ENCODE measurements around the gene GPR83.
"Not testable (repeated sequence)": the region's sequence is repeated elsewhere in the genome, so short reads cannot be mapped to it uniquely, and the experiment has no call there.

Gene GPR83

DNA sequence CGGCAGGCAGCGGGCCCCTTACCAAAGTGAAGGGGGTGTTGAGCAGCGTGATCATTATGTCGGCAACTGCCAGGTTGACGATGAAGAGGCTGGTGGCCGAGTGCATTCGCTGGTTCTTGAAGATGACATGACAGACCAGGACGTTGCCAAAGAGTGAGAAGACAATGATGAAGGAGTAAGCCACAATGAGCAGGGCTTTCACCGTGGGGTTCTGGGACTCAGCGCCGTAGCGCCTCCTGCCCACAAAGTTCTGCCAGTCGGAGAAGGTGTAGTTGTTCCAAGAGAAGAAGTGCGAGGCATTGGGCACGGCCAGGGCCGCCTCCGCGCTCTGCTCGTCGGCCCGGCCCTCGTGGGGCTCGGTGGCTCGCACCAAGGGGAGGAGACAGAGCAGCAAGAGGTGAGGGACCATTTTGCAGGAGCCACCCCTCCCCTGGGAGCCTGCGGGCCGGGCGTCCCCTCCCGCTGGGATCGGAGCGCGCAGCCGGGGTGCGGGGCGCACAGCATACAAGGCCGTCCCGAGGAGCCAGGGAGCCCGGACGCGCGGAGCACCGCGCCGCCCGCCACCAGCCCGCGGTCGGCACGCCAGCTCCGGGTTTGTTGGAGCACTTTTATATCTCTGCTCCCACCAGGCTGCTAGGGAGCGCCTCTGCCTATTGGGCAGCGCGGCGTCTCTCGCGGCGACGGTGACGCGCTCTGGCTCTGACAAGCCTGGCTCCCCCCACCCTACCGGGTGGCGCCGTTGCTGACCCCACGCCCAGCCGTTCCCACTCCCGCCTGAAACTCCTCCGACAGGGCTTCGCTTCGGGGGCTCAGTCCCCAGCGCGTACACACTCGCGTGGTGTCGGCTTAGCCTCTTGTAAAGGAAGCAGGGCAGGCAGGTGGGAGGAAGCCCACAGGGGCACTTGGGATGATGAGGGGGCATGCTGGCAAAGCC lies at the start of gene GPR83:
Gene GPR83 (minus strand): TSS at position 581 of the 934 bp plus-strand sequence. CDS start 172 bp downstream, at position 409.
- DNase-seq, result no peak

DNA sequence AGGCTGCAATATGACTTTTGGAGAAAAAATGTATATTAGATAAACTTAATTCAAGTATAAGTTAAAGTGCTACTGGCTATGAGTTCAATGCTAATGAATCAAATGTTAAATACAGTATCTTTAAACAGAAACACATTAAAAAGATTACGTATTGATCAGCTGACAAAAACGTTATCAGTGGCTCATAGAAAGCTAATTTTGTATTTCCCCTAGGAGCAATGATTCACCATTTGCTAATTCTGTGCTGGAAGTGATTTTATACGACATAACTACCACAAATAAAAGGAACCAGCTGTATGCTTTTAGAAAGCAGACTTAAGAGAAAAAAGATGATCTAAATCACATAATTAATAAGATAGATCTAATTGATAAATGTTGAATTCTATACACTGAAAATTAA lies 48.8 kb upstream of the GPR83 start:
- DNase-seq, result no peak

DNA sequence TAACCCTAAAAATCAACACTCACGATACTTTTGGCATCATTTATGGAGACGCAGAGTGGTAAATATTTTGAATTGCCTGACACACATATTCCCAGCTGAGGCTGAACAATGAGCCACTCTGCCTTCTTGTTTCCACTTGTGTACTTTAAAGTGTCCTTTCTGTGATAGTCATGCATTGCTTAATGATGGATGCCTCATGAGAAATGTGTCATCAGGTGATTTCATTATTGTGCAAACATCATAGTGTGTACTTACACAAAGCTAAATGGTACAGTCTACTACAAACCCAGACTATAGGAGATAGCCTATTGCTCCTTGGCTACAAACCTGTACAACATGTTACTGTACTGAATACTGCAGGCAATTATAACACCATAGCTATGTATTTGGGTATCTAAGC lies 48.2 kb upstream of the GPR83 start:
- no peak for DNase-seq

DNA sequence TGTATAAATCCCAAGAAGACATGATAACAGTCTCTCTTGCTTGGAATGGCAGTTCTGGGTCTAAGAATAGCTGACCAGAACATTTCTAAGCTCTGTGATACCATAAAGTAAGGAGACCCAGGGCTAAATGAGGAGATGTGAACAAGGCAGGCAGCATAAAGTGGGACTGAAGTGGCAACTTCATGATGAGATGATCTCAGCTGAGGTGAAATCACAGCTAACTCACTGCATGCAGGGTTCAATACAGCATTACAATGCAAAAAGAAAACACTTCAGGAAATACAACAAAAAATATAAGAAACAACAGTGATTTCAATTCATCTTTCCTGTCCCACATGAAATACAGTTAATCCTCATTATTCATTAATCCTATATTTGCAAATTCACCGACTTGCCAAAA lies 47.8 kb upstream of the GPR83 start:
- no peak for DNase-seq

DNA sequence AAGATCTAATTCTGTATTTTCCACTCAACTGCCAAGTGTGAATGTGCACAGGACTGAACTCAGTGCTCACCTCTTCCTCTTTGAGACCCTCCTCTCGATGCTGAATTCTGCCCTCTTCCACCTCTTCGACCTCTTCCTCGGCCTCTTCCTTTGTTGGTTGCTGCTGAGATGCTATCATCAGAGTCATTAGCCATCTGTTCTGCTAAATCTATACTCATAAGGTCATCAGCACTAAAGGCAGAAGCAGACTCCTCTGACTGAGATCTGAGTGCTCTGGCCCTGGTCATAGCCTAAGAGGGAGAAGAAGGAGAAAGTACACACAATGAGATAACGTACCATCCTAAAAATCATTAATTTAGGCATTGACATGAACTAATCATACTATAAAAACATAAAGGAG lies 45.9 kb upstream of the GPR83 start:
- no peak for DNase-seq

DNA sequence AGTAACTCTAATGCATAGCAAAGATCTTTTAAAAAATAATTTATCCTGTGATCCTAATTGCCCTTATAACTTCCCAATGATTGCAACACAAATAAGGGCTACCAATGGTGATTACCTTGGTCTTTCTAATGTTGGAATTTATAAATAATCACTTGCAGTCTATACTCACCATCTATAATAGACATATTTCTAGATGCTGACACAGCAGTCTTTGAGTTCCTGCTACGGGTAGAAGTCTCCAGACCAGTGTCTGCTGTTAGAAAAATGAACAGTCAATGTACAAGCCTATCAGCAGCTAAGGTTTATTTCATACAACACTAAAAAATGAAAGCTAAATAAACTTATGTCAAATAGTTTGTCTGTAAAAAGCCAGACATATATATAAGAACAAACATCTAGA lies 44.4 kb upstream of the GPR83 start:
- no peak for DNase-seq

DNA sequence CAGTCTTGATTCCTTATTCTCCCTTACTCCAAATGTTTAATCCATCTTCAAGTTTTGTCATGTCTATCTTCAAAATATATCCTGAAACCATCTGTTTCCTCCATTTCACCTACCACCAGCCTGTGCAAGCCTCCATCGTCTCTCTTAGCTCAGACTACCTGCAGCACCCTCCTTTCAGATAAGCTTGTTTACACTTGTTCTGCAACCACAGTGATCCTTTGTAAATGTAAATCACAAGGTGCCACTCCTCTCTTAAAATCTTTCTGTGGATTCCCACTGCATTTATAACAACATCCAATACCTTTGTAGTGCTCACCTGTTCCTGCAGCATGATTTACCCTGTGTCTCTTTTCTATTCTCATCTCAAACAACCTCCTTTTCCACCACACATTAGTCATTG lies 31.8 kb upstream of the GPR83 start:
- DNase-seq, result no peak

DNA sequence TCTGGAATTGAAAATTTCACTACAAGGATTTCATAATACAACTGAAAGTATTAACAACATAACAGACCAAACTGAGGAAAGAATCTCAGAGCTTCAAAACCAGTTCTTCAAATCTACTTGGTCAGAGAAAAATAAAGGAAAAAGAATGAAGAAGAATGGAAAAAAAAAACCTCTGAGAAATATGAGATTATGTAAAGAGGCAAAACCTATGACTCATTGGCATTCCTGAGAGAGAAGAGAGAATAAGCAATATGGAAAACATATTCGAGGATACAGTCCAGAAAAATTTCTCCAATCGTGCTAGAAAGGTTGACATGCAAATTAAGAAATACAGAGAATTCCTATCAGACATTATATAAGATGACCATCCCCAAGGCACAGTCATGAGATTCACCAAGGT lies 23.4 kb upstream of the GPR83 start:
- no peak for DNase-seq

DNA sequence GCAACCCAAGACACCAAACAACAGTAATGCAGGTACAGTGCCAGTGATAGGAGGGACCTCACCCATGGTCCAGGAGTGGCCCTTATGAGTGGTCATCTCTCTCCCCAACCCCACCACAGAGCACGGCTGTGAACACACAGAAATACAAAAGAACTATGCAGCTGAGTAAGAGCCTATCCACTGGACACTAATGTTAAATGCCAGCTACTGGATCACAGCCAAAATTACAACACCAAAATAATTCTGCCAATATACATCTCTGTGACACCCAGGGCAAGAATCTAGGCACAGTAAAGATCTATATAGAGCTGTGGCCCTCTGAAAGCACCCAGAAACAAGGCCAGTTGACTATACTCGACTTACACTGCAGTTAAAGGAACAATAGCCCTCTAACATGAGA lies 22.8 kb upstream of the GPR83 start:
- DNase-seq, result no peak

DNA sequence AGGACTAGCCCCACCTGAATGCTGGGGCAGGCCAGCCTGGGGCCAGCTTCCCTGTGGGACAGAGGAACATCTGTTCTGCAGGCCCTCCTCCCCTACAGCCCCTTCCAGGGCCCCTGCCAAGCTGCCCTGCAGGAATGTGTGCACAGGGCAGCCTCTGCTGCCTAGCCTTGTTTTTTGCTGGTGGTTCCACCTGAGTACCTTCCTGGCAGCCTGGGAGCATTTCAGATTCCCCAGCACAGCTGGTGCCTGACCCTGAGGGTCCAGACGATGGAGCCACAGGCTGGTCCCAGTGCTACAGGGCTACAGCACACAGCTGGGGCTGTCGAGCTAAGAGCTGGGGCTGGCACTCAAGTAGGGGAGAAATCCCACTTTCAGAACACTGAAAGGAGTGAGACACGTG lies 22.3 kb upstream of the GPR83 start:
- no peak for DNase-seq

DNA sequence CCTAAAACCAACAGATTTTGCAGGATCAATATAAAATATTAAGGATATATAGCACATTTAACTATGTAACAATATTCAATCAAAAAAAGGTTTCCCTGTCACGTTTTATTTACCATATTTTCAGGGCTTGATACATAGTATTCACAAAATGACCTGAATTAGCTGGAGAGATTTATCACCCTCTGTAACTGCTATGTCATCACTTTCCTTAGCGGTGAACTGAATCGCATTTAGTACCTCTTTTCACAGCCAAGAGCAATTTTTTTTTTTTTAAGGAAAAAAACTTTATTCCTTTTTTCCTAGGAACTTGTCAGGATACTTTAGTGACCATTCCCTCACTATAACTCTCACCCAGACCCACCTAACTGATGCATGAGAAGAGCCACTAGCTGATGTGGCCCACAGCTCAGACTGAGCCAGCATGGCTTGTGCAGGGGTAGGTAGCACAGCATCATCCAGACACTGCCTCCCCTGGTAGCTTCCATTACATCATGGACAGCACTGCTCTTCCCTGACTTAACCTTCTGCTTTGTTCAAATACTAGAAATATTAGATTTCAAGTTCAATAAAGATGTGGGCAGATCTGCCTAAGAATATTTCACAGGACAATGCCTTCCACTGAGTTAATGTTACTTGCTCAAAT lies 17.0 kb upstream of the GPR83 start:
- no peak for DNase-seq

DNA sequence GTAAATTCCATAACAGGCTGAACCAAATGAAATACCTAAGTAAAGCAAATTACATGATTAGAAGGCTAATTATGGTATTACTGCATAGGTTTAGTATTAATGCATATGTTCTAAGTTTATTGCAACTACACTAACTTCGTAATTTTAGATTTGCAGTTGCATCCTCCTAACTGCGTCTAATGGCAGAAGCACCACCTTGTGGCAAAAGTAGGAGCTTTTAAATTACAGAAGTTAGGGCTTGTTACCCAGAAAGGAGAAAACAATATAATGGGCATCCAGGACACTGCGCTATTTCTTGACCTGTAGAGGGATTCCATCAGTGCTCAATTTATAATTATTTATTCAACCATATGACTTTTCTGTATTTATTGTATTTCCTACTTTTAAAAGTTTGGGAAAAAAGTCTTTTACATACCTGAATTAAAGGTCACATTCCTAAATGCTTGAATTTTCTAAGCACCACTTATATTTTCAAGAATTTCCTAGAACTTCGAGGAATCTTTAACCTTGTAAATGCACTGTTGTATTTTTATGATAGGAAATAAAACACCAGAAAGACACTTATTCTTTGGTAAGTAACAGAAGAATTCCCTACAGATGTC lies 16.3 kb upstream of the GPR83 start:
- no peak for DNase-seq

DNA sequence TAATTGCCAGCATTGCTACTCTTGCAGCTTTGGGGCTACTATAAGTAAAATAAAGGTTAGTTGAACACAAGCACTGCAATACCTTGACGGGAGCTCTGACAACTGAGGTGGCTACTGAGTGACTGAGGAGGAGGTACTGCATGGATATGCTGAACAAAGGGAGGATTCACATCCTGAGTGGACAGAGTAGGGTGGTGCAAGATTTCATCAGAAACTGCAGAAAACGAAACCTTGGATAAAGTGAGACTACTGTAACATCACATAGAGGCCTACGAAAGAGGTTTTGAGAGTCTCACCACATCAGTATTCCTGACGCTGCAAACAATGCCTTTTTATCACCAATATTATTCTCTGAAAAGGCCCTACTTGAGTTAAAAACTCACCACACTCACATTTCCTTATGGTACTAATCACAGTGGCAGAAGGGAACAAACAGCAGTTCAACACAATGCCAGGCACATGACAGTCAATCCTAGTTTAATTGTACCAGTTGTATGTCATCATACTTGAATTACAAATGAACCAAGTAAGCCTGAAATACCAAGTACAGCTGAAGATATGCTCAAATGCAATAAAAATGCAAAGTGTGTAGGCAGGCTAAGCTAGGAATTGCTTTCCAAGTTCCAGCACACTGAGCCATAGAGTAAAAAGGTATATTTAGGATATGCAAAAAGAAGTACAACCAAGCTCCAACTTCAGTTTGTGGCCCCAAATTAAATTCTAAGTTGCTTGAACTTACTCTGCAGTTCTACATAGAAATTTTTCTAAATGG lies 4.0 kb upstream of the GPR83 start:
- DNase-seq, result no peak

DNA sequence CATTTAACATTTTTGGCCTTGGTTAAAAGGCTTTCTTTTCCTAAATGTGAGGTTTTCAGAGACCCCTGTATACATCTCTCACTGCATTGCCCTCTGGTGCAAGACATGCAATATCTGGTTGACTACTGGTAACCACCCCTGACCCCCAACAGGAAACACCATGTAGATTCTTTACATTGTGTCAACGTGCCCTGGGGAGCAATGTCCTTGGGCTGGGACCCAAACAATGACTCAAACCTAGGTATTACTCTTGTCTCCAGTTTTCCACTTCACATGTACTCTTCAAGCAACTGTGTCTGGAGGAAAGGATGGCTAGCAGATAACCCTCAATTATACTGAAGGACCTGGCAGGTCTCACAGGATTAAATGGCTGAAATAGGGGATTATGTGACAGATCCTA lies 1.1 kb upstream of the GPR83 start:
- no peak for DNase-seq

DNA sequence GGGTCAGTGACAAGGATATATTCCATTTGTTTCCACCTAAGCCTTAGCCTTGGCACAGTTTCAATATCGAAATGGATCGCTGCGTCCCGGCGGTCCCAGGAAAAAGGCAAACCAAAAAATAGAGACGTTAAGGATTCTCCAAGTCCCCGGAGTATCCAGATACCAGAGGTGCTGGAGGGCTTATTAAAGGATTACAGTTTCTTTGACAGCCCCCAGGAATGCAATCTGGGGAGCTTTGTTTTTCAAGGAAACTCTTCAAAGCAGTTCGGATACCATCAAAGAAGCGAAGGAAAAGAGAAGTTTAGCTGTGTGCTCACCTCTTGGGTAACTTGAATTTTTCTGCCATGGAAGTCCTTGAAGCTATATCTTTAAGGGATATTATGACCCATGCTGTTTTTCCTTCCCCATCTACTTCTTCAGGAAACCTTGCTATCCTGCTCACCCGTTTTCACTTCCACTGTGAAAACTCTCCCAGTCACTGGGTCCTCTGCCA lies 600 bp upstream of the GPR83 start:
- no peak for DNase-seq

DNA sequence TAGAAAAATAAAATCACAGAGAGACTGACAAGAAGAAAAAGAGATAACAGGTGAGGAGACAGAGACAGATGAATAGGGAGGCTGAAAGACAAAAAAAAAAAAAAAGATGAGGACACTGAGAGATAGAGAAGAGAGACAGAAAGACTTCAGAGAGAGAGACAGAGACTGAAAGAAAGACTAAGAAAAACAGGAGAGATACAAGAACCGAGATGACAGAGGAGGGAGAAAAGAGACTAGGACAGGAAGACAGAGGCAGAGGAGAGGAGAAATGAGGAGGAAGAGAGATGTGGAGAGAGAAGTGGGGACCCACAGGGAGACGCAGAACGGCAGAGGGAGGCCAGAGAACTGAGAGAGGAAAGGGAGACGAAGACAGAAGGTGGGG lies 771 bp downstream of the GPR83 start:
- DNase-seq, result no peak

DNA sequence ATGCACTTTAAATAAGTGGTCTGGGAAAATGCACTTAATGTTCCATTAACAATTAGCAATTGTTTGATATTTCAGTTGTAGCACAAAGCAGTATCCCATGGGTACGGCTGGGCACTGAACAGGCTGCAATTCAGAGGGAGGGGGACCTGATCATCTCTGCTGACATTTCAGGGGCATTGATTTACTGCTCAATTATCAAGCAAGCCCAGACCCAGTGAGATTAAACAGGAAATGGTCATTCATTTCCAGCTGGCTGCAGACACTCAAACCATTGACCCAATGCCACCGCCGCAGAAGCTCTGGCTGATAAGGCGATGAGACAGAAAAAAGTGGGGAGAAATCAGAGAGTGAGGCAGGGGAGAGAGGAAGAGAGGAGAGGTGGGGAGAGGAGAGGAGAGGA lies 1.2 kb downstream of the GPR83 start:
- DNase-seq, result no peak

DNA sequence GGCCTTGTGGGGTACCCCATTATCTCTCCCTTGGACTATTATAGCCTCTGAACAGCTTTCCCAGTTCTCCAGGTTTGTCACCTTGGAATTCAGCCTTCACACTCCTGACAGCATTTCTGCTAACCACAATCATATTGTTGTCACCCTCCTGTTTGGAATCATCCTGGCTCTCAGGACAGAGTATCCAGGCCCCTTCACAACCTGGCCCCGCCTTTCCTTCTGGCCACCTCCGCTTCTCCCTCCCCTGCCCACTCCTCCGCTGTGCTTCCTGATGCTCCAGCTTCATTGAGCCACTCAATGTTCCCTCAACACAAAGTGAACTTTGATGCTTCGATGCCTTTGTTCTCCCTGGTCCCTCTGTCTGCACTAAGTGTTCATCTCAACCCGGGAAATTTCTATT lies 3.1 kb downstream of the GPR83 start:
- no peak for DNase-seq

DNA sequence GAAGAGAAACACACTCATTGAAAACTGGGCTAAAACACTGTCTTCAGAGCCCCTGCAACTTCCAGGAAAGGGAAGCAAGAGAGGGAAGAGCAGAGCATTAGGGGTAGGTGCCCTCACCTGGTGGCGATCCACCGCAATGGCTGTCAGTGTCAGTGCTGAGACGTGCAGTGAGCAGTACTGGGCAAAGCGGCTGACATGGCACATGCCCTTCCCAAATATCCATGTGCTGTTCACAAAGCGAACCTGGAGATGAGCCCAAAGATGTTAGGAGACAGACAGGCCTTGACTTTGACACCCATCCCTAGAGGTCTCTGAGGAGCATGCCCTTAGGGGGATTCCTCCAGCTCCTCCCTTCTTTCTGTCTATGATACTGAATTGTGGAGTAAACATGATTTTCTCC lies 4.9 kb downstream of the GPR83 start:
- no peak for DNase-seq

DNA sequence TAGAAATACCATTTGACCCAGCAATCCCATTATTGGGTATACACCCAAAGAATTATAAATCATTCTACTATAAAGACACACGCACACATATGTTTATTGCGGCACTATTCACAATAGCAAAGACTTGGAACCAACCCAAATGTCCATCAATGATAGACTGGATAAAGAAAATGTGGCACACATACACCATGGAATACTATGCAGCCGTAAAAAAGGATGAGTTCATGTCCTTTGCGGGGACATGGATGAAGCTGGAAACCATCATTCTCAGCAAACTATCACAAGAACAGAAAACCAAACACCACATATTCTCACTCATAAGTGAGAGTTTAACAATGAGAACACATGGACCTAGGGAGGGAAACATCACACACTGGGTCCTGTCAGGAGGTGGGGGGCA lies 9.3 kb downstream of the GPR83 start:
- not testable (repeated sequence) for DNase-seq

DNA sequence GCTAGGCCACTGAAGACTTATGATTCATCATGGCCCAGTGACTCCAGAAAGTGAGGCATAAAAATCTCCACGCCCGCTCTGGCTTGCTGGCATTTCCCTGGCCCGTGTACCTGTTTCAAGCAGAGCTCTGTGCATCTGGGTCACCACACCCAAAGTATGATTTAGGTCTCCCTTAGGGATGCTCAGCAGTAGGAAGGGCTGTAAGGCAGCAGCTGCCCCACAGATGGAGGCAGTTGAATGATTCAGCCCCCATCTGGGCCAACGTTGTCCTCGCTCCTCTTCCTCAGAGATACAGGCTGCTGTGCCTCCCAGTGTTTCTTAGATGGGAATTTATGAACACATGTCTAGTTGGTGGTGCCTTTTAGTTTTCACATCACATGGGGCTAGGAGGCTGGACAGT lies 21.6 kb downstream of the GPR83 start:
- no peak for DNase-seq

DNA sequence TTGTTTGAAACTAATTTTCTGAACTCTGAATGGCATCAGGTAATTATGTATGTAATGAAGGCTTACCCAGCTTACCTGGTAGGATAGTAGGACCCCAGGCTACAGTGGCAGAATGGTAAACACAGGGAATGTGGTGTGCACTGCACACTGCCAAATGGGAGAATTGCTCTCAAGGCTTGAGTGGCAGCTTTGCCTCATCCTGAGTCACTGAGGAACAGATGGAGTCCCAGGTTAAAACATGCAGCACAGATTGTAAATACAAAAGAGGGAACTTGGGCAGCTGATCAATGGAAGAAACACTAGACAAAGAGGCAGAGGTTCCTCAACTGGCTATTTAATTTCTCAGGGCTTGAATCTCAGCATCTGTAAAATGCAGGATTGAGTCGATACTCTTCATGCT lies 24.4 kb downstream of the GPR83 start:
- no peak for DNase-seq

DNA sequence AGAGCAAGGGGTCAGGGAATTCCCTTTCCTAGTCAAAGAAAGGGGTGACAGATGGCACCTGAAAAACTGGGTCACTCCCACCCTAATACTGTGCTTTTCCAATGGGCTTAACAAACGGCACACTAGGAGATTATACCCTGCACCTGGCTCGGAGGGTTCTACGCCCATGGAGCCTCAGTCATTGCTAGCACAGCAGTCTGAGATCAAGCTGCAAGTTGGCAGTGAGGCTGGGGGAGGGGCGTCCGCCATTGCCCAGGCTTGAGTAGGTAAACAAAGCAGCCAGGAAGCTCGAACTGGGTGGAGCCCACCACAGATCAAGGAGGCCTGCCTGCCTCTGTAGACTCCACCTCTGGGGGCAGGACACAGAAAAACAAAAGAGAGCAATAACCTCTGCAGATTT lies 30.6 kb downstream of the GPR83 start:
- DNase-seq, result not testable (repeated sequence)
